HG02938 (cell line): Measurements from ENCODE around the gene SYNGR2.
"Not testable (repeated sequence)": the region's sequence is repeated elsewhere in the genome, so short reads cannot be mapped to it uniquely, and the experiment has no call there.

Experiments
- ATAC-seq: cut with Tn5 transposase; IDR thresholded peaks from one replicate; pipeline ENCODE4 v1.9.1; 2021; ENCODE audit warnings: mild to moderate bottlenecking, moderate library complexity; ENCODE audit not compliant: unreplicated experiment

The SYNGR2 gene

GRCh38 chr17:78170692-78171590 is 2.6 kb downstream of the SYNGR2 start:
- ATAC-seq: no peak

- ATAC-seq: not testable (repeated sequence)
Measured at GRCh38 chr17:78171591-78172248, 3.3 kb downstream of the SYNGR2 start.

DNA sequence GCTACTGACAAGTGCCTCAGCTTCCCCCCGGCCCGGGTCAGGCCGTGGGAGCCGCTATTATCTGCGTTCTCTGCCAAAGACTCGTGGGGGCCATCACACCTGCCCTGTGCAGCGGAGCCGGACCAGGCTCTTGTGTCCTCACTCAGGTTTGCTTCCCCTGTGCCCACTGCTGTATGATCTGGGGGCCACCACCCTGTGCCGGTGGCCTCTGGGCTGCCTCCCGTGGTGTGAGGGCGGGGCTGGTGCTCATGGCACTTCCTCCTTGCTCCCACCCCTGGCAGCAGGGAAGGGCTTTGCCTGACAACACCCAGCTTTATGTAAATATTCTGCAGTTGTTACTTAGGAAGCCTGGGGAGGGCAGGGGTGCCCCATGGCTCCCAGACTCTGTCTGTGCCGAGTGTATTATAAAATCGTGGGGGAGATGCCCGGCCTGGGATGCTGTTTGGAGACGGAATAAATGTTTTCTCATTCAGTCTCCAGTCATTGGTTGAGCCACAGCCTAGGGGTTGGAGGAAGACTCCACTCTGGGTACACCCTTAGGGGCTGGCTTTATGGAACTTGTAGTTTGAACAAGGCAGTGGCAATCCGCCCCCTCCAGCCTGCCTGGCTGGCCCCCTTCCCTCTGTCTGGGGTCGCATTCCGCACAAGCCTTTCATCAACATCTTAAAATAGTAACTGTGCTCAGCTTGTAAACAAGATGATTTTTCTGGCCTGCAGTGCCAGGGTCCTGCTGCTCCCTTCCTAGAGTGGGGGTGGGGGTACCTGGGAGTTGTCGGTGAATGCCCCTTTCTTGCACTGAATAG is 4.1 kb downstream of the SYNGR2 start:
- ATAC-seq: no peak

GRCh38 chr17:78173097-78173715 is 4.8 kb downstream of the SYNGR2 start:
- ATAC-seq: peak; percentile 45

DNA sequence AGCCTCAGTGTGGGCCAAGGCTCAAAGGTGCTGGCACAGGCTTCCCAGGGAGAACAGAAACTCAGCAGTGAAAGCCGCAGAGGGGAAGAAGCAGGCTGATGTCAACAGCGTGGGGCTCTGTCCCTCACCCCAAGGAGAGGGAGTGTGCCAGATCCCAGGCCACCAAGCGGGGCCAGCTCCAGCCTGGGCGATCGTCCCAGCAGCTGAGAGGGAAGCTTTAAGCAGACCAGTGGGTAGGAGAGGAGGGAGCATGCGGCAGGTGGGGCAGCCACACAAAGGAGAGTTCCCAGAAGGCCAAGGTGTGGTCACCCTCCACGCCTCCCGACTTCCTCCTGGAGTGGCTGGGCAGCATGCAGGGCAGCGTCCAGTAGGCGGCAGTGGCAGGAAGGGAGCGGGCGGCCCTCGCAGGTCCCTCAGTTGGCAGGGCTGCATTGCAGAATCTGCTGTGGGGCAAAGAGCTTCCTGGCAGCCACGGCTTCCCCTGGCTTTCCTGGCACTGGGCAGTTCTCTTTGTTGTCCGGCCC is 6.0 kb downstream of the SYNGR2 start:
- ATAC-seq: no peak

DNA sequence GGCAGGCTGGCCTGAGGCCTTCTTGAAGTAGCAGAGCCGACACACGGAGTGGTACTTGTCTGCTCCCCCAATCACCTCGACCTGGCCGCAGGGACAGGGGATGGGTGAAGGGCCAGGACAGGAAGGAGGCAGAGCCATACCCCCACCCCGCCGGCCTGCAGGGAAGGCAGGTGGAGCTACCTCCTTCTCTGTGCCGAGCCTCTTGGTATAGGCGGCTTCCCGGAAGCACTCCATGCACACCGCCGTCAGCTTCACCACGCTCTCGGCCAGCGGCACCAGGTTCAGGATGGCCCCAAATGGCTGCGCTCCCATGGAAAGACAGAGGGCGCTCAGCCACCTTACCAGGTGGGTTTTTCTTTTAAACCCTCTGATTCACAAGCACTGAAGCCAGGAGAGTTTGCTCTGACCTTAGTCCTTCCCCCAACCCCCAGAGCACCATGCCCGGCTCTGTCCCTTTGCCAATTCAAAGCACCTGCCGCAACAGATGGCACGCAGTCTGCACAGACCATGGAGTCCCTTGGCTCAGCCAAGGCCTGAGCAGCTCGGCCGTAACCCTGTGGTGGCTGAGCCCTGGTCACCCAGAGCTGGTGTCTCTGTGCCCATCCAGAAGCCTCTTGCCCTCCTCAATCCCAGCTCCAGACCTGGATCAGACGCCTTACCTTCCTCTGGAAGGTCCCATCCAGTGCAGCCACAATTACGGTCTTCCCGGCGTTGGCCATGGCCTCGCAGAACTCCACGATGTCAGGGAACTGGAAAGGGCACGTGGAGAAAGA is 6.7 kb downstream of the SYNGR2 start:
- no peak for ATAC-seq

GRCh38 chr17:78175643-78175981 is 7.2 kb downstream of the SYNGR2 start:
- ATAC-seq: no peak

DNA sequence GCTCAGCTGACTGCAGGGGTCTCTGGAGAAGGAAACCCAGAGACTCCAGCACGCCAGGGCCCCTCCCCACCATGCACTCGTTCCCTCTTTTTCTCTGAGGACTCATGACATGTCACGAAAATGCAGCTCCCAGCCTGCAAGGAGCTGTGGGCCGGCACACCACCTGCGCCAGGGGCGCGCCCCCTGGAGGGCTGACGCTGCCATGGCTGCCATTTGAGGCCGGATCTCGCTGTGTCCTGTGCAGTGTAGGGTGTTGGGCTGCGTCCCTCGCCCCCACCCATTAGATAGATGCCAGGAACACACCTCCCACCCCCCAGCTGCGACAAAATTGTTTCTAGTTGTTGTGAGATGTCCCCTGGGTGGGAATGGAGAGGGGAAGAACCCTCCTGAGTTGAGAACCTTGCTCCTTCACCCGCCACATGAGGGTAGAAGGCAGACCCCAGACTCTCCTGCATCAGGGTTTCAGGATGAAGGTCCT is 8.2 kb downstream of the SYNGR2 start:
- ATAC-seq: no peak

DNA sequence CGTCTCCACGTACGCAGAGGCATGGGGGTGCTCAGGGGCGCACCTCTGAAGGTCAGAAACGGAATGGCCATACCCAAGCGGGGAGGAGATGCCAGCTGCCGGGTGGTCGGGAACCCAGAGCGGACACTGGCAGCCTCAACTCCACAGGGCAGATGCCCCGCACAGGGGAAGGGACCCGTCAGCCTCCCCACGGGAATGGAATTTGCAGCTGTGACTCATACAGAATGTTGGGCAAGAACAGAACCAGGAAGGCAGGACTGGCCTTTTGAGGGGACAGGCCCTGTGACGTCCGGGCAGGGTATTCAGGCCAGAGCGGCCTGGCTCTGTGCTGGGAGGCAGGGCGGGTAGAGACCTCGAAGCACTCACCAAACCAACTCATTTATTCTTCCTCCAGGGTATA is 11.0 kb downstream of the SYNGR2 start:
- no peak for ATAC-seq

DNA sequence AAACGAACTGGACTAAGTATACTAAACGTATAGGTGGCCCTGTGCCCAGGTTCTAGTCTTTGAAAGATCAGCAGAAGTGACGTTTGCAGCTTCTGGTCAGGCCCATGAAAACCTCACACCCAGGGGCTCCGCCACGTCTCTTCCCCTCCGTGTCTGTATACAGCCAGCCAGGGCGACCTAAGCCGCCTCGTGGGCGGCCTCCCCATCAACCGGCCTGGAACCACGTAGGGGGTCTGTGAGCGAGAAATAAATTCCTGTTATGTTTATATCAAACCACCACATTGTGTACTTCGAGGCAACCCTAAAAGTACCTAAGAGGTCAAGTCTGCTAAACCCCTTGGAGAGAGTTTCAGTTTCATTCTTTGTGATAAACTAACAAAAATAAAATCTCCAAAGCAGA is 11.7 kb downstream of the SYNGR2 start:
- no peak for ATAC-seq

DNA sequence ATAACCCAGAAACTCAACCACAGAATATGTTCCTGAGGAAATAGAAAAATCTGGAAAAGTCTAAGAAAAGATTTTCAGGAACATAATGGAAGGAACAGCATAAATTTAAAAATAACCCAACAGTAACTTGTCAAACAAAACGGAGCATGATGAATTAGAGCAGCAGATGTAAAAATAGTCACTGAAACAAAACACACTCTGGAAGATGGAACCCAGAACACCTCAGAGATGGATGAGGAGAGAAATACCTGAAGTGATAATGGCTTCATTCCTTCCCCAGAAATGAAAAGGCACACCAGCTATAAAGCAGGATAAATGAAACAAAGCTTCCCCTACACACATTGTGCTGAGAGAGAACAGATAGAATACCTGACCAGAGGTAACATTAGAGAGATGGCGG is 12.1 kb downstream of the SYNGR2 start:
- ATAC-seq: no peak

DNA sequence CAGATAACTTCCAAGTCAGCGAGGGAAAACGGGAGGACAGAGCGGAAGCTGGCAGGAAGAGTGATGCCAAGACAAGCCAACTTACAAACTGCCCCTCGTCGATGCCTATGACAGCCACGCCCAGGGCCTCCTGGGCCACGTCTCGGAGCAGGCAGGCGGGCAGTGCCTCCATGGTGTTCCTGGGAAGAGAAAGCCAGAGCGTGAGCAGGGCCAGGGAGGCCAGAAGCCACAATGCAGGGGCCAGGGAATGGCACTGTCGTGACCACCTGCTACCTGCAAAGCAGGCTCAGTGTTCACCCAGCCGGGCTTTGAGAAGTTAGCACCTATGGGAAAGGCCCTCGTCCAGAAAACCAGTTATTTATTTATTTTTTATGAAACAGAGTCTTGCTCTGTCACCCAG is 14.1 kb downstream of the SYNGR2 start:
- no peak for ATAC-seq

DNA sequence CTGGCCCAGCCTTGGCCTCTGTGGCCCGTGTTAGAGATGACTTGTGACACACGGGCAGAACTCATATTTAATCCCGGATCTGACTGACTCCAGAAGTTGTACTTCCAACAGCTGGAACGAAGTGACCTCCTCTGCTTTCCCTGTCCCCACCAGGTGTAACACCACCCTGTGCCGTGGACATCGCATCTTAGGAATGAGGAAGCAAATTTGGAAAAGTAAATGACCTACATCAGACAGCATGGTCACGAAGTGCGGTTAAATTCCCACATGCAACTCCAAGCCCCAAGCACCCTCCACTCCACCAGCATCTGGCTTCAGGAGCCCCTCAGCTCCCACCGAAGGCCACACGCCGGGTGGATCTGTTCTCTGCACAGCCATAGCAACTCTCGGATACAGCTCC is 15.5 kb downstream of the SYNGR2 start:
- ATAC-seq: no peak

- ATAC-seq: no peak
Measured at GRCh38 chr17:78184351-78184750, 16.0 kb downstream of the SYNGR2 start.

DNA sequence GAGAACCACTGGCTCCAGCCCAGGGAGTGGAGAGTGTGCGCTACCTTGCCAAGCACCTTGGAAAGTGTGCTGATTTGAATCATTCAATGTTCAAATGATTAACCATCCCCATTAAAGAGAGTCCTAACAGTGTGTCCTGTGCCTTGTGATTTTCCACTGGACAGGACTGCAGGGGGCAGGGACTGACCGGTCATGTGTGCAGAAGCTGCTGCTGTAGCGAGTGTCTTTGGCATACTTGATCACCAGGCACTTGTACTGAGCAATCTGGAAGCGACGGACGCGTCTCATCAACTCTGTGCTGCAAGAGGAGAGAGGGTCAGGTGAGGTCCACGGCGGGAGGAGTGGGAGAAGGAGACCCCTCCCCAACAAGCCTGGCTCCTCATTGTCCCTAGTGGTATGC is 16.5 kb downstream of the SYNGR2 start:
- ATAC-seq: no peak

- no peak for ATAC-seq
Measured at GRCh38 chr17:78185981-78186691, 17.8 kb downstream of the SYNGR2 start.

GRCh38 chr17:78186692-78187595 is 18.6 kb downstream of the SYNGR2 start, which contains the start of the genes AFMID and TK1:
Gene AFMID (plus strand): TSS chr17:78187362. CDS start chr17:78187371, 9 bp downstream.
Gene TK1 (minus strand): TSS chr17:78187052. CDS start chr17:78186994, 58 bp downstream.
- ATAC-seq: peak; percentile 84

GRCh38 chr17:78196716-78197115 is 28.3 kb downstream of the SYNGR2 start:
- ATAC-seq: no peak
